ENCODE data around the gene DAG1.

DAG1 gene

DNA sequence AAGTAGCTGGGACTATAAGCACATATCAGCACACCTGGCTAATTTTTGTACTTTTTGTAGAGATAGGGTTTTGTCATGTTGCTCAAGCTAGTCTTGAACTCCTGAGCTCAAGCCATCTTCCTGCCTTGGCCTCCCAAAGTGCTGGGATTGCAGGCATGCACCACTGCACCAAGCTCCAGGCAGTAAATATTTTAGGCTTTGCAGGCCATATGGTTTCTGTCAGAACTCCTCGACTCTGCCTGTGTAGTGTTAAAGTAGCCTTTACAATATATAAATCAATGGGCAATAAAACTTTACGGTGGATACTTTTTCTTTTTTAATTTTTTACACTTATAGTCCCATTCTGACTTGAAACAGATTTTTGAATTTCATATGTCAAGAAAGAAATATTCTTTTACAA lies 41.6 kb downstream of the DAG1 start:
- H3K4me2 ChIP-seq (ENCODE audit: low read length): no peak overlapping the region
- H3K4me1 ChIP-seq (ENCODE audit: insufficient read depth, low read length, severe bottlenecking): no peaks in the 10 kb centered on the region
- no peaks in the 10 kb centered on the region for H3K27me3 ChIP-seq (ENCODE audit: insufficient read depth, low read length)
- H2AFZ ChIP-seq (ENCODE audit: low read length): no peak overlapping the region
- no peaks in the 10 kb centered on the region for H4K20me1 ChIP-seq (ENCODE audit: insufficient read depth, low read length)
- no peak overlapping the region for H3K4me3 ChIP-seq (ENCODE audit: low read depth, low read length, poor library complexity, severe bottlenecking)
- H3K27ac ChIP-seq (ENCODE audit: low read depth, low read length, poor library complexity, severe bottlenecking): no peak overlapping the region
- TF ChIP-seq, protein P1, sequence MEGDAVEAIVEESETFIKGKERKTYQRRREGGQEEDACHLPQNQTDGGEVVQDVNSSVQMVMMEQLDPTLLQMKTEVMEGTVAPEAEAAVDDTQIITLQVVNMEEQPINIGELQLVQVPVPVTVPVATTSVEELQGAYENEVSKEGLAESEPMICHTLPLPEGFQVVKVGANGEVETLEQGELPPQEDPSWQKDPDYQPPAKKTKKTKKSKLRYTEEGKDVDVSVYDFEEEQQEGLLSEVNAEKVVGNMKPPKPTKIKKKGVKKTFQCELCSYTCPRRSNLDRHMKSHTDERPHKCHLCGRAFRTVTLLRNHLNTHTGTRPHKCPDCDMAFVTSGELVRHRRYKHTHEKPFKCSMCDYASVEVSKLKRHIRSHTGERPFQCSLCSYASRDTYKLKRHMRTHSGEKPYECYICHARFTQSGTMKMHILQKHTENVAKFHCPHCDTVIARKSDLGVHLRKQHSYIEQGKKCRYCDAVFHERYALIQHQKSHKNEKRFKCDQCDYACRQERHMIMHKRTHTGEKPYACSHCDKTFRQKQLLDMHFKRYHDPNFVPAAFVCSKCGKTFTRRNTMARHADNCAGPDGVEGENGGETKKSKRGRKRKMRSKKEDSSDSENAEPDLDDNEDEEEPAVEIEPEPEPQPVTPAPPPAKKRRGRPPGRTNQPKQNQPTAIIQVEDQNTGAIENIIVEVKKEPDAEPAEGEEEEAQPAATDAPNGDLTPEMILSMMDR (IDR thresholded peaks at IDR 0.05; ENCODE audit: low read length): no peak
- TF ChIP-seq EZH2 (IDR thresholded peaks at IDR 0.05; ENCODE audit: borderline replicate concordance, low read length): no peak
- no peaks in the 10 kb centered on the region for H3F3A ChIP-seq (ENCODE audit: insufficient read depth, low read length)
- H3K36me3 ChIP-seq (ENCODE audit: insufficient read depth, low read length): peaks cover 35% of the 10 kb centered on the region
- no peak overlapping the region for H3K9ac ChIP-seq (ENCODE audit: low read length)
- no peaks in the 10 kb centered on the region for H3K9me2 ChIP-seq (ENCODE audit: low read depth, low read length)
- H3K79me2 ChIP-seq (ENCODE audit: insufficient read depth, low read length): peaks cover 1% of the 10 kb centered on the region; the same call in 1 of the 2 replicates
- no peaks in the 10 kb centered on the region for H3K9me3 ChIP-seq (ENCODE audit: low read length)

DNA sequence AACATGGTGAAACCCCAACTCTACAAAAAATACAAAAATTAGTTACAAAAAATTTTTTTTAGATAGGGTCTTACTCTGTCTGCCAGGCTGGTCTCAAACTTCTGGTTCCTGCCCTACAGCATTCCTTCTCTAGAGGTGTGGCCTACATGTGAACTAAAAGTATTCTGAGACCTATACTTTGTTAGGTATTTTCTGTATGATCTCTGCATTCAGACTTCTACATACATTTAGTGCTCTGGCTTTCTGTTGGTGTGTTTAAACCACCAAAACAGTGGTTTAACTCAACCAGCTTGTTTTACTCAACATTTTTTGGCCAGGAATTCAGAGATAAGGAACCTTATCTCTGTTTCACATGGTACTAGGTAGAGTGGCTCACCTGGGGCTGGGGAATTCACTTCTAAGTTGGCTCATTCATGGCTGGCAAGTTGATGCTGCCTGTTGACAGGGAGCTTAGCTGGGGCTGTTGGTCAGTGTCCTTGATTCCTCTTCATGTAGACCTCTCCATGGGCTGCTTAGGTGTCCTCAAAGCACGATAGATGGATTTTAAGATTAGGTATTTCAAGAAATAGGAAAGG lies 42.8 kb downstream of the DAG1 start:
- Histone ChIP-seq H3K4me2 (ENCODE audit: low read length) (no peak overlapping the region), H3F3A (ENCODE audit: insufficient read depth, low read length) (no peaks in the 10 kb centered on the region), H4K20me1 (ENCODE audit: insufficient read depth, low read length) (no peaks in the 10 kb centered on the region), H3K9me3 (ENCODE audit: low read length) (no peaks in the 10 kb centered on the region), H3K4me3 (ENCODE audit: low read depth, low read length, poor library complexity, severe bottlenecking) (no peak overlapping the region), H2AFZ (ENCODE audit: low read length) (no peak overlapping the region), H3K9me2 (ENCODE audit: low read depth, low read length) (no peaks in the 10 kb centered on the region), H3K27me3 (ENCODE audit: insufficient read depth, low read length) (no peaks in the 10 kb centered on the region), H3K9ac (ENCODE audit: low read length) (no peak overlapping the region), H3K36me3 (ENCODE audit: insufficient read depth, low read length) (peaks cover 42% of the 10 kb centered on the region), H3K4me1 (ENCODE audit: insufficient read depth, low read length, severe bottlenecking) (no peaks in the 10 kb centered on the region), H3K79me2 (ENCODE audit: insufficient read depth, low read length) (no peaks in the 10 kb centered on the region), H3K27ac (ENCODE audit: low read depth, low read length, poor library complexity, severe bottlenecking) (no peak overlapping the region)
- TF ChIP-seq, protein P1 (IDR thresholded peaks at IDR 0.05; ENCODE audit: low read length): no peak
- no peak for TF ChIP-seq EZH2 (IDR thresholded peaks at IDR 0.05; ENCODE audit: borderline replicate concordance, low read length)

DNA sequence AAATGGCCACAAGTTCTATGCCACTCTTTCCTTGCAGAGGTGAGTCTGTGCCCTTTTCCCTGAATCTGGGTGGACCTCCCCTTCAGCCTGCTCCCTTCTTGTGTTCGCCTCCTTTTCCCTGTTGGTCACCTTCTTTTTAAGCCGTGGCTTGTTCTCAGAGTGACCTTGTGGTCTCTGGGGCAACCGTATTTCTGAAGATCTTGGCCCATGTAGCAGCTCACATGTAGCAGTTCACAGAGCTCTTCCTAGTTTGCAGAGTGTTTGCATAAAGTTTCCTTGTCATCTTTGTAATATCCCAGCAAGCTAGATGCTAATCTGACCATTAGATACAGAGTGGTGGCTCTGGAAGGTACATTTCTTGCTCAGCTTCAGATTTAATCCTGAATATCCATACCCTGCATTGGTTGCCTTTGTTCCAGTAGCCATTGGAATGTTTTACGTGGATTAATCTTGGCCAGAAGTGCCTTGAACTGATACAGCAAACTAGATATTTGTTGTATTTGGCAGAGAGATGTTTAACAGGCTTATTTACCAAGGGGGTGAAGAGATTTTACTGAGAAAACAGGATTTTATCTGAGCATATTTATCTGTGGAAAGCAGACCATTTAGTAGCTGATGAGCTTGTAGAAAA lies 43.5 kb downstream of the DAG1 start:
- no peaks in the 10 kb centered on the region for H3K27me3 ChIP-seq (ENCODE audit: insufficient read depth, low read length)
- H3K4me3 ChIP-seq (ENCODE audit: low read depth, low read length, poor library complexity, severe bottlenecking): no peak overlapping the region
- H3K4me1 ChIP-seq (ENCODE audit: insufficient read depth, low read length, severe bottlenecking): no peaks in the 10 kb centered on the region
- no peak overlapping the region for H3K27ac ChIP-seq (ENCODE audit: low read depth, low read length, poor library complexity, severe bottlenecking)
- H2AFZ ChIP-seq (ENCODE audit: low read length): no peak overlapping the region
- H3K4me2 ChIP-seq (ENCODE audit: low read length): no peak overlapping the region
- H3K9ac ChIP-seq (ENCODE audit: low read length): no peak overlapping the region
- TF ChIP-seq EZH2 (IDR thresholded peaks at IDR 0.05; ENCODE audit: borderline replicate concordance, low read length): no peak
- TF ChIP-seq, protein P1 (IDR thresholded peaks at IDR 0.05; ENCODE audit: low read length): no peak
- no peaks in the 10 kb centered on the region for H3K9me3 ChIP-seq (ENCODE audit: low read length)
- H3F3A ChIP-seq (ENCODE audit: insufficient read depth, low read length): no peaks in the 10 kb centered on the region
- H3K36me3 ChIP-seq (ENCODE audit: insufficient read depth, low read length): peaks cover 42% of the 10 kb centered on the region
- no peaks in the 10 kb centered on the region for H4K20me1 ChIP-seq (ENCODE audit: insufficient read depth, low read length)
- H3K79me2 ChIP-seq (ENCODE audit: insufficient read depth, low read length): no peaks in the 10 kb centered on the region
- no peaks in the 10 kb centered on the region for H3K9me2 ChIP-seq (ENCODE audit: low read depth, low read length)

Data from OCI-LY1 (cell line).